Liver (tissue), 3 donors: Measurements from ENCODE around the gene RAD51B.

Experiments used
- CTCF ChIP-seq: fragments of 150-350 bp; IDR thresholded peaks from 2 replicates; pipeline ENCODE4 v1.5.1; 2017; ENCODE audit warnings: improper control_type of control experiment, low read depth, low read length; ENCODE audit not compliant: missing input control
- JUND ChIP-seq, 2 donors: IDR thresholded peaks; 2 replicates each; pipeline ENCODE4 v1.6.1; 2016; ENCODE audit warnings: antibody characterized with exemption in 2 of 2
- MAX ChIP-seq: IDR thresholded peaks from 2 replicates; pipeline ENCODE4 v1.6.1; 2016; ENCODE audit warnings: antibody characterized with exemption
- REST ChIP-seq: IDR thresholded peaks from 2 replicates; pipeline ENCODE4 v1.6.1; 2016; ENCODE audit warnings: antibody characterized with exemption, mild to moderate bottlenecking
- TAF1 ChIP-seq: conservative IDR thresholded peaks from 2 replicates; pipeline ENCODE4 v1.6.1; 2016; ENCODE audit warnings: antibody characterized with exemption, mild to moderate bottlenecking
- donor health status: healthy.
- donor health status: healthy.

- TF ChIP-seq CTCF (no peak), REST (no peak), MAX (no peak), TAF1 (no peak), JUND (IDR thresholded peaks at IDR 0.05) (no peak)
Observed at GRCh38 chr14:68160779-68161546, 341.4 kb downstream of the RAD51B start.
